GM06990 (cell line): ENCODE data around the gene COL27A1.

Experiments
- DNase-seq: peaks from one replicate; pipeline ENCODE4 v3.0.0-alpha.2; 2011; ENCODE audit not compliant: insufficient read length; ENCODE audit errors: extremely low read depth
- H3K27me3 ChIP-seq: replicated peaks from 2 replicates; pipeline ENCODE4 v1.6.0; 2011; ENCODE audit warnings: low read length; ENCODE audit not compliant: control insufficient read depth, insufficient read depth
- H3K36me3 ChIP-seq: 2 replicates; pipeline ENCODE4 v1.5.1; 2011; ENCODE audit warnings: low read length; ENCODE audit not compliant: control insufficient read depth, insufficient read depth
- H3K4me3 ChIP-seq: replicated peaks from 2 replicates; pipeline ENCODE4 v1.5.1; 2011; ENCODE audit warnings: low read depth, mild to moderate bottlenecking, control low read depth, low read length
- TF ChIP-seq, protein P1 (sequence below): IDR thresholded peaks from 2 replicates; pipeline ENCODE4 v1.5.1; 2011; ENCODE audit warnings: low read length, control low read depth, mild to moderate bottlenecking, inconsistent platforms; ENCODE audit not compliant: insufficient read depth, poor library complexity, severe bottlenecking

The COL27A1 gene

DNA sequence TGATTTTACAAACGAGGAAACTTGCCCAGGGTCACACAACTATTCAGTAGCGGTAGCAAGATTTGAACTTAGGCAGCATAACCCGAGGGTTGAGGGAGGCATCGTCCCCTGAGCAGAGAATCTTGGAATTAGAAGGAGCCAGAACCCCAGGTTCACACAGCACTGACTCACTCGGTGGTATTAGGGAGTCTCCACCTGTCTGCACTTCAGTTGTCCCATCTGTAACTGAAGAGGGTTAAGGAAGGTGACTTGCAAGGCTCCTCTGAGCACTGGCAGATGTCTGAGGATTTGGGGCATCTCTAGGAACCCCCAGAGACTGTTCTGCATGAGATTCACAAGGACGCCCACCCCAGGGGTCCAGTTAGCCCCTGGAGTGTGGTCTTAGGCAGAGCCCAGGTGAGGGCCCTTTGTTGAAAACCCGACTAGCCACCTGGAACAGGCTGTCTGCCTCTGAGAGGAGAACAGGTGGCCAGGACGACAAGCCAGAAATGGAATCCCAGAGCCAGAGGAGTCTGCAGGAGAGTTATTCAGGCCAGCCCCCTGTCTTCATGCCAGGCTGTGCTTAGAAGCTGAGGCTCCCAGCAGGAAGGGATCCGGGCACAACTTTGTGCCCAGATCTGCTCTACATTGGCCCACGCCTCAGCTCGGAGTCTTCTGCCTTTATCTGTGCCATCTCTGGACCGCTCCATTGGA is 117.5 kb downstream of the COL27A1 start:
- Histone ChIP-seq H3K27me3 (peaks cover 5% of the 10 kb centered on the region), H3K4me3 (no peak overlapping the region), H3K36me3 (no peaks in the 10 kb centered on the region)
- TF ChIP-seq, protein P1, sequence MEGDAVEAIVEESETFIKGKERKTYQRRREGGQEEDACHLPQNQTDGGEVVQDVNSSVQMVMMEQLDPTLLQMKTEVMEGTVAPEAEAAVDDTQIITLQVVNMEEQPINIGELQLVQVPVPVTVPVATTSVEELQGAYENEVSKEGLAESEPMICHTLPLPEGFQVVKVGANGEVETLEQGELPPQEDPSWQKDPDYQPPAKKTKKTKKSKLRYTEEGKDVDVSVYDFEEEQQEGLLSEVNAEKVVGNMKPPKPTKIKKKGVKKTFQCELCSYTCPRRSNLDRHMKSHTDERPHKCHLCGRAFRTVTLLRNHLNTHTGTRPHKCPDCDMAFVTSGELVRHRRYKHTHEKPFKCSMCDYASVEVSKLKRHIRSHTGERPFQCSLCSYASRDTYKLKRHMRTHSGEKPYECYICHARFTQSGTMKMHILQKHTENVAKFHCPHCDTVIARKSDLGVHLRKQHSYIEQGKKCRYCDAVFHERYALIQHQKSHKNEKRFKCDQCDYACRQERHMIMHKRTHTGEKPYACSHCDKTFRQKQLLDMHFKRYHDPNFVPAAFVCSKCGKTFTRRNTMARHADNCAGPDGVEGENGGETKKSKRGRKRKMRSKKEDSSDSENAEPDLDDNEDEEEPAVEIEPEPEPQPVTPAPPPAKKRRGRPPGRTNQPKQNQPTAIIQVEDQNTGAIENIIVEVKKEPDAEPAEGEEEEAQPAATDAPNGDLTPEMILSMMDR = no peak
- DNase-seq = no peak

DNA sequence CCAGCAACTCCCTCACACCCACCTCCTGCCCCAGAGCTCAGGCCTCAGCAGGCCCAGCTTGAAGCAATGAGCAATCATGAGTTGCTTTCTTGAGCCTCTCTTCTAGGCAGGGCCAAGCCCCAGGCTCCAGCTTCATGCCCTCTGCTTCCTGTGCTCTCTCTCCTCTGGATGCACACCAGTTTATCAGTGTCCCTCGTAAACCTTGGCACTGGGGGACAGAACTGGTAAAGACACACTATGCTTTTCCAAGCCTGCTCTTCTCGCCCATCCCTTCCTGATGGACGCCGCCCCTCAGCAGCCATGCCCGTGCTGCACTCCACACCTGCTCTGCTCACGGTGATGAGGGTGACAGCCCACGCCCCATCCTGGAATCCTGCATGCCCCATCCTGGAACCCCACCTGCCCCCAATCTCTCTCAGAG is 118.1 kb downstream of the COL27A1 start:
- Histone ChIP-seq H3K4me3 (no peak overlapping the region), H3K27me3 (peaks cover 5% of the 10 kb centered on the region), H3K36me3 (no peaks in the 10 kb centered on the region)
- no peak for DNase-seq
- TF ChIP-seq, protein P1 = no peak

DNA sequence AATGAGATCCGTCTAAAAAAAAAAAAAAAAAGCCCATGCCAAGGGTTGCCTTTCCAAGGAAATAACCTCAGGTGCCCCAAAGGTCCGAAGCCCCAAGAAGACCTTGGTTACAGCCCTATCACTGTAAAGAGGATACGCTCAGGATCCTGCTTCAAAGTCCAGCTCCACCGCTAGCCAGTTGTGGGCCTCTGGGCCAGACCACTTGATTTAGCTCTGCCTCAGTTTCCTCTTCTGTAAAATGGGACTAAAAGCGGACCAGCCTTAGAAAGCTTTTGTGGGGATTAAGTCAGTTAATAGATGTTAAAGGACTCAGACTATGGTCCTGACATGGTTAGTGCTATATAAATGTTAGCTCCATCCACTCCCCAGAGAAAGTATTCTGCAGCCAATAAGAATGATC is 118.9 kb downstream of the COL27A1 start:
- Histone ChIP-seq H3K27me3 (peaks cover 5% of the 10 kb centered on the region), H3K4me3 (no peak overlapping the region), H3K36me3 (no peaks in the 10 kb centered on the region)
- DNase-seq = no peak
- TF ChIP-seq, protein P1 = no peak

DNA sequence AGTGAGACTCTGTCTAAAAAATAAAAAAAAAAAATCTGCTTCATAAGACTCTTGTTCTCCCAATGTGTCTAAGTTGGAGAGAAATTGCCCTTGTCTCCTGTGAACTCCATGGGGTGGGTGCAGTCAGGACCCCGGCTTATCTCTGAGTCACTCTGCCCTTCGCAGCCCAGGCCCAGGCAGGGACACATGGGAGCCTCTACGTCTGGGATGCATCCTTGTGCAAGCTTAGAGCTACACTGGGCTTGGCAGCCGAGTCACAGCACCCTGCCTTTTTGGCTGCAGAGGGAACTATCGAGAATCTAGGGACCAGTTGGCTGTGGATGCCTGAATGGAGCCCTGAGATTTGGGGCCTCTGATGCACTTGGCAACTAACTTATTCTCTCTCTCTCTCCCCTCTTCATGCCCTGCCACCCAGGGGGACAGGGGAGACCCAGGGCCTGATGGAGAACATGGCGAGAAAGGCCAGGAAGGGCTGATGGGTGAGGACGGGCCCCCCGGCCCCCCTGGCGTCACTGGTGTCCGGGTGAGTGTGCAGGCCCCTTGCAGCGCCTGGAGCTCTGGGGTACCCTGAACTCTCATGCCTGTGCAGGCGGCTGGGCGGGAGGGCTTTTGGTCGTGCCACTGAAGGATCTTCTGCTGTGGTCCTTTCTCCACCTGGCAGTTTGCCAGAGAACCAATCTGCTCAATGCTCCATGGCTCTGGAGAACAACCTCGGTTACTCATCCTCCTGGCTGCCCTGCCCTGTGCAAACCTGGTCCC is 120.1 kb downstream of the COL27A1 start:
- no peaks in the 10 kb centered on the region for H3K36me3 ChIP-seq
- peaks cover 4% of the 10 kb centered on the region for H3K27me3 ChIP-seq
- DNase-seq = no peak
- no peak overlapping the region for H3K4me3 ChIP-seq
- TF ChIP-seq, protein P1 = no peak

DNA sequence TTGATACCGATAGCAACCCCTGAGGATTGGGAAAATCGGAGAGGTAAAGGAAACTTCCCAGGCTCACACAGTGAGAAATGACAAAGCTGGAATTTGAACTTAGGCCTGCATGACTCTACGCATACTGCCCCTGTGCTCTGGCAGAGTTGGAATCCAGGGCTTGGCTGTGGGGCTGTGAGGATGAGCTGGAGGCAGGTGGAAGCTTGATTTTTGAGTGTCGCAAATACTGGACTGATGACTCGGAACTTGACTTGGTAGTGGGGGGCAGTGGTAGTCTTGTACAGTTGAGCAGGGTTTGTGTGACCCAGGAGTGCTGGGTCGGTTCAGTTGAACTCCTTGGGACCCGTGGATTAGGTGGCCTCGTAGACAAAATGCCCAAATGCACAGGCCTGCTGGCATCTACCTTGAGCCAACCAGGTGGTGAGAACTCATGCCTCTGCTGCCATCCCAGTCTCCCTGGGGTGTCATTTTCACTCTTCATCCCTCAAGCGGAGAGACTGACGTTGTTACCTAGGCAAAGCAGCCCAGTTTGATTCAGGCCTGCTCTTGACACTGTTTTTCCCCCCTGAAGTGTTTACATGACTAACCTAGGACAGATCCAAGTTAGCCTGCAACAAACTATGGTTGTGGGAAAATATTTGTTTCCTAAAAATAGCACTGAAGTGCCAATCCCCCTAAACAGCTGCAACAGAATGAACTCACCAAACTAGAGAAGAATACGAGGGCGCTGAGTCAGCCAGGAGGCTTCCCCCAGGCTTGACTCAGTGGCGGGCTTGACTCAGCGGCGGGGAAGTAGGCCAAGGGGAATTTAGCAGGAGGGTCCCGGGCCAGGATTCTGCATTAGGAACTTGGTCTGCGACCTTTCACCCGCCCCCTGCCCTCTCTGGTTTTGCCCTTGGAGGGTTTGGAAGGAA is 121.8 kb downstream of the COL27A1 start:
- 0 out of 2 replicates have a peak, but pooled peaks cover 1% of the 10 kb centered on the region for H3K27me3 ChIP-seq
- H3K4me3 ChIP-seq = no peak overlapping the region
- no peaks in the 10 kb centered on the region for H3K36me3 ChIP-seq
- no peak for DNase-seq
- TF ChIP-seq, protein P1 = no peak
